Measurements from ENCODE around the gene PLEKHJ1.

PLEKHJ1 gene

DNA sequence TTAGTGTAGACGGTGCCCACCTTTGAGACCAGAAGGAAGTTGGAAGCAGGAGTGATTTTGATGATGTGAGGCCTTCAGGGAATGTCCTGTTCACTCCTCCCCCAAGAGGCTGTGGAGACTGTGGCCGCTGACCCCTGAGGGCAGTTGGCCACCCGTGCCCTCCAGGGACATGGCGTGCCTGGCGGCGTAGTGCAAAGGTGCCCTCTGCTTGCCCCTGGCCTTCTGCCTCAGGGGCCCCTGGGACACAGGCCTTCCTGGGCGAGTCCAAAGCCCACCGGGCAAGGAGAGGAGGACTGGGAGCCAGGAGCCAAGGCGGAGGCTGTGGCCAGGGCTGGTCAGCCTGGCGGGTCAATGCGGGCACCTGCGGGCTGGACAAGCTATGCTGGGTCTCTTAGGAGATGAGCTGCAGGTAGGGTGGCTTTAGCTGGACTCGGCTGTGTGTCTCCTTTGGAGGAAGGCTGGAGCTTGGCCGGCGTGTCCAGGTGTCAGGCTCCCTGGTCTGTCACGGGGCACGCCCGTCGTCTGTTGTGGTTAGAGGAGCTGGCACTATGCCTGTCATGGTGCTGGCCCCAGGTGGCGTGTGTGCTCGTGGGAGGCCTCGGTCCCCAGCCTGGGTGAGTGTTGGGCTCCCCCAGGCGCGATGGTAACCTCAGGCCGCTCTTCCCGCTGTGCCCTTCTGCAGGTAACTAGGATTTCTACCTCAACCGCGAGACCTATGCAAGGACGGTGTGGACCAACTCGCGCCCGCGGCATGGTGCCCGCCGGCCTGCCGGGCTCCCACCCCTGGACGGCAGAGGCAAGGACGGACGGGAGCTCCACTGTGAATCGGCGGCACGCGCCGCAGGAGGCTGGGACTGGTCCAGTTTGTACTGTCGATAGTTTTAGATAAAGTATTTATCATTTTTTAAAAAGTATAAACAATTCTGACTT, 6.8 kb downstream of the PLEKHJ1 start:
- in situ Hi-C loops (cut with MboI; ENCODE audit: low pct_unique_long_range_greater_than_20kb, low sequenced_read_pairs, unreplicated experiment), result no loop called here

DNA sequence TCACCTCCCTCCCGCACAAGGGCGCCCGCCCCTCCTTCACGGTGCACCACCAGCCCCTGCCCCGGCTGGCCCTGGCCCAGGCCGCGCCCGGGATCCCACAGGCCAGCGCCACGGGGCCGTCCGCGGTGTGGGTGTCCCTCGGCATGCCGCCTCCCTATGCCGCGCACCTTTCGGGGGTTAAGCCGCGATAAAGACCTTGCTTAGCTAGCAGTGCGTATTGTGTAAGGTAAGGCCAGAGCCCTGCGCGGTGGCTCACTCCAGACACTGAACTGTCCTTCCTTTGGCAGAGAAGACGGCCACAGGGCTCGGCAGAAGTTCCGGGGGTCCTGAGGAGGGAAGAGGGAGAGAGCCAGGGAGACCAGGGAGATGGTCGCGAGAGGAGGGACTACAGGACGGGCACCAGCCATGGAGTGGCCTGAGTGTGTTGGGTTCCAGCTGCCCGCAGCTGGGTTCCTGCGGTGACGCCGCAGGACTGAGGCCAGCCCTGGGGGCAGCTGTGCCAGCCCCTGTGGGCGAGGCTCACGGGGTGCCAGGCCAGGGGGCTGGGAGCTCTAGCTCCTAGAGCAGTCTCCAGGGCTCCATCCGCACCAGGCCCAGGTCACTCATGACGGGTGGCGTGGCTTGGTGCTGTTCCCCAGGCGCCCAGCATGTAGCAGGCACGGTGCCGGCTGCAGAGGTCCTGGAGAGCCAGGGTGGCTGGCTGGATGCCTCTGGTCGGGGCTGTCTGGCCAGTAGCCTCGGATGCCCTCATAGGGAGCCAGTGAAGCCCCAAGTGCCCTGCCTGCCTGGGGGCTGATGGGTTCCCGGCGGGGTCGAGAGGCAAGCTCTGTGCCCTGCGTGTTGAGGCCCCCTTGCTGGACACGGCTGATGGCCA, 7.7 kb downstream of the PLEKHJ1 start:
- DNase-seq (ENCODE audit: low spot score), result no peak
- TF ChIP-seq, protein P1, sequence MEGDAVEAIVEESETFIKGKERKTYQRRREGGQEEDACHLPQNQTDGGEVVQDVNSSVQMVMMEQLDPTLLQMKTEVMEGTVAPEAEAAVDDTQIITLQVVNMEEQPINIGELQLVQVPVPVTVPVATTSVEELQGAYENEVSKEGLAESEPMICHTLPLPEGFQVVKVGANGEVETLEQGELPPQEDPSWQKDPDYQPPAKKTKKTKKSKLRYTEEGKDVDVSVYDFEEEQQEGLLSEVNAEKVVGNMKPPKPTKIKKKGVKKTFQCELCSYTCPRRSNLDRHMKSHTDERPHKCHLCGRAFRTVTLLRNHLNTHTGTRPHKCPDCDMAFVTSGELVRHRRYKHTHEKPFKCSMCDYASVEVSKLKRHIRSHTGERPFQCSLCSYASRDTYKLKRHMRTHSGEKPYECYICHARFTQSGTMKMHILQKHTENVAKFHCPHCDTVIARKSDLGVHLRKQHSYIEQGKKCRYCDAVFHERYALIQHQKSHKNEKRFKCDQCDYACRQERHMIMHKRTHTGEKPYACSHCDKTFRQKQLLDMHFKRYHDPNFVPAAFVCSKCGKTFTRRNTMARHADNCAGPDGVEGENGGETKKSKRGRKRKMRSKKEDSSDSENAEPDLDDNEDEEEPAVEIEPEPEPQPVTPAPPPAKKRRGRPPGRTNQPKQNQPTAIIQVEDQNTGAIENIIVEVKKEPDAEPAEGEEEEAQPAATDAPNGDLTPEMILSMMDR (IDR thresholded peaks at IDR 0.05; ENCODE audit: extremely low read depth, insufficient read depth, missing control alignments), result no peak
- in situ Hi-C loops (cut with MboI; ENCODE audit: low pct_unique_long_range_greater_than_20kb, low sequenced_read_pairs, unreplicated experiment), result no loop called here

More for the DNA sequence above, 6.8 kb downstream of the PLEKHJ1 start:
- DNase-seq (ENCODE audit: low spot score), result no peak
- TF ChIP-seq, protein P1 (IDR thresholded peaks at IDR 0.05; ENCODE audit: extremely low read depth, insufficient read depth, missing control alignments), result no peak

DNA sequence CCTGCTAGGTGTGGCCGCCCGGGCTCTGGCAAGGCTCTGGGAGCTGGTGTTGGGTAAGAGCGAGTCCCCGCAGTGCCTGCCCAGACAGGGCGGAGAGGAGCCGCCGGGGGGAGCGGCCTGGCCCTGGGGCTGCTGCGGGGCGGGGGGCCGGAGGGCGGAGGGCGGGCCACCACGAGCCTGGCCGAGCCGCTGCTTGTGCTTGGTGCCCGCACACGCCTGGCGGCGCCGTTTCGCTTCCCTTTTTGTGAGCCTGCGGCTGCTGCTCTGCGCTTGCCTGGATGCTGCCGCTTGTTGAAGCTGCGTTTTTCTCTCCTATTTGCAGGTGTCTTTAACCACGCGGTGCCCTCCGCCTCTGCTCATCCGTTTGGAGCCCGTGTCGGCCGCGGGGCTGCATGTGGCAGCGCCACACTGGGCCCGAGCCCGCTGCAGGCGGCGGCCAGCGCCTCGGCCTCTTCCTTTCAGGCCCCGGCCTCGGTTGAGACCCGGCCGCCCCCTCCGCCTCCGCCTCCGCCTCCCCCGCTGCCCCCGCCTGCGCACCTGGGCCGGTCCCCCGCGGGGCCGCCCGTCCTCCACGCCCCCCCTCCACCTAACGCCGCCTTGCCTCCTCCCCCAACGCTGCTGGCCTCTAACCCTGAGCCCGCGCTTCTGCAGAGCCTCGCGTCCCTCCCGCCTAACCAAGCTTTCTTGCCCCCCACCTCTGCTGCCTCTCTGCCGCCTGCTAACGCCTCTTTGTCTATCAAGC, 8.5 kb downstream of the PLEKHJ1 start:
- in situ Hi-C loops (cut with MboI; ENCODE audit: low pct_unique_long_range_greater_than_20kb, low sequenced_read_pairs, unreplicated experiment), result no loop called here
- no peak for DNase-seq (ENCODE audit: low spot score)
- TF ChIP-seq, protein P1 (IDR thresholded peaks at IDR 0.05; ENCODE audit: extremely low read depth, insufficient read depth, missing control alignments), result no peak

DNA sequence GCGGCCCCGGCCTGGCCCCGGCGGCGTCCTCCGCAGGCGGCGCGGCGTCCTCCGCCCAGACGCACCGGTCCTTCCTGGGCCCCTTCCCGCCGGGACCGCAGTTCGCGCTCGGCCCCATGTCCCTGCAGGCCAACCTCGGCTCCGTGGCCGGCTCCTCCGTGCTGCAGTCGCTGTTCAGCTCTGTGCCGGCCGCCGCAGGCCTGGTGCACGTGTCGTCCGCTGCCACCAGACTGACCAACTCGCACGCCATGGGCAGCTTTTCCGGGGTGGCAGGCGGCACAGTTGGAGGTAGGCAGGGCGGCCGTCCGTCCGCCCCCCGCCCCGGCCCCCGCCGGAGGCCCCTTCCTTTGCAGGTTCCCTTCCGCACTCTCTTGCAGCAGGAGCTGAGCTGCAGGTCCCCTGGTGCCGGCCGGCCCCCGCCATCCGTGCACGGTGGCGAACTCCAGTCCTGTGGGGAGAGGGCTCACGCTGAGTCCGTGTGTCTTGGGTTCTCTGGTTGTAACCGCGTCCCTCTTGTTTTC, 9.2 kb downstream of the PLEKHJ1 start:
- in situ Hi-C loops (cut with MboI; ENCODE audit: low pct_unique_long_range_greater_than_20kb, low sequenced_read_pairs, unreplicated experiment), result no loop called here
- DNase-seq (ENCODE audit: low spot score), result no peak
- TF ChIP-seq, protein P1 (IDR thresholded peaks at IDR 0.05; ENCODE audit: extremely low read depth, insufficient read depth, missing control alignments), result no peak

DNA sequence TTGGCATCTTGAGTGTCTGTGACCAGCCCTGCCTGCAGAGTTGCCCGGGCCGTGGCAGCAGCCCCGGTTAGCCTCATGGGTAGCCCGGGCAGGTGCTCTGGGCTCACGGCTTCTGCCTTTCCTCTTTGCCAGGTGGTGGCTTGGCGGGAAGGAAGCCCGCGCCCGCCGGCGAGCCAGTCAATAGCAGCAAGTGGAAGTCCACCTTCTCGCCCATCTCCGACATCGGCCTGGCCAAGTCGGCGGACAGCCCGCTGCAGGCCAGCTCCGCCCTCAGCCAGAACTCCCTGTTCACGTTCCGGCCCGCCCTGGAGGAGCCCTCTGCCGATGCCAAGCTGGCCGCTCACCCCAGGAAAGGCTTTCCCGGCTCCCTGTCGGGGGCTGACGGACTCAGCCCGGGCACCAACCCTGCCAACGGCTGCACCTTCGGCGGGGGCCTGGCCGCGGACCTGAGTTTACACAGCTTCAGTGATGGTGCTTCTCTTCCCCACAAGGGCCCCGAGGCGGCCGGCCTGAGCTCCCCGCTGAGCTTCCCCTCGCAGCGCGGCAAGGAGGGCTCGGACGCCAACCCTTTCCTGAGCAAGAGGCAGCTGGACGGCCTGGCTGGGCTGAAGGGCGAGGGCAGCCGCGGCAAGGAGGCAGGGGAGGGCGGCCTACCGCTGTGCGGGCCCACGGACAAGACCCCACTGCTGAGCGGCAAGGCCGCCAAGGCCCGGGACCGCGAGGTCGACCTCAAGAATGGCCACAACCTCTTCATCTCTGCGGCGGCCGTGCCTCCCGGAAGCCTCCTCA, 9.9 kb downstream of the PLEKHJ1 start:
- in situ Hi-C loops (cut with MboI; ENCODE audit: low pct_unique_long_range_greater_than_20kb, low sequenced_read_pairs, unreplicated experiment), result no loop called here
- no peak for DNase-seq (ENCODE audit: low spot score)
- TF ChIP-seq, protein P1 (IDR thresholded peaks at IDR 0.05; ENCODE audit: extremely low read depth, insufficient read depth, missing control alignments), result no peak

Measured in GM13977 (cell line).